A673 (cell line): Measurements from ENCODE around the gene SERHL2. TPM values are rescaled to one million over a fixed set of nuclear protein-coding genes. Genes with fewer than 3 reads are reported as not detected.

Experiments used
- BruUV-seq: library from RNA; stranded (reverse); fragments of 400-500 nt; replicated peaks from 2 replicates; lab custom pipeline; 2021; lab: Mats Ljungman, UMichigan
- CTCF ChIA-PET: fragments of 300-600 bp; sonication (Branson Sonifier 250); formaldehyde crosslinking; loops from one replicate; lab custom pipeline; 2022; ENCODE audit warnings: antibody characterized with exemption; lab: Charles Lee
- POLR2A ChIA-PET: fragments of 300-600 bp; sonication (Branson Sonifier 250); formaldehyde crosslinking; loops from one replicate; lab custom pipeline; 2022; ENCODE audit warnings: antibody characterized with exemption; ENCODE audit not compliant: low non-redundant PET; lab: Charles Lee
- DNase-seq: peaks from one replicate; pipeline ENCODE4 v3.0.0-alpha.2; 2015; ENCODE audit warnings: low spot score
- H3K27ac ChIP-seq: fragments of 200-600 bp; sonication (generic); 2 replicates; pipeline ENCODE4 v1.5.1; 2016; ENCODE audit warnings: mixed run types, low read depth, mild to moderate bottlenecking, mixed read lengths, antibody characterized with exemption, low read length; ENCODE audit not compliant: poor library complexity, severe bottlenecking
- H3K27me3 ChIP-seq: fragments of 200-600 bp; sonication (generic); replicated peaks from 2 replicates; pipeline ENCODE4 v1.6.1; 2017; ENCODE audit warnings: mixed run types, low read depth, mild to moderate bottlenecking, mixed read lengths, antibody characterized with exemption, low read length; ENCODE audit not compliant: insufficient read depth, poor library complexity
- H3K36me3 ChIP-seq: fragments of 200-600 bp; sonication (generic); 2 replicates; pipeline ENCODE4 v1.6.1; 2016; ENCODE audit warnings: mixed run types, mild to moderate bottlenecking, mixed read lengths, antibody characterized with exemption, low read length; ENCODE audit not compliant: insufficient read depth, poor library complexity, severe bottlenecking
- H3K4me1 ChIP-seq: fragments of 200-600 bp; sonication (generic); 2 replicates; pipeline ENCODE4 v1.6.1; 2017; ENCODE audit warnings: mixed run types, mild to moderate bottlenecking, mixed read lengths, antibody characterized with exemption, low read length; ENCODE audit not compliant: insufficient read depth, poor library complexity, severe bottlenecking
- H3K4me3 ChIP-seq: fragments of 200-600 bp; sonication (generic); 2 replicates; pipeline ENCODE4 v1.5.1; 2016; ENCODE audit warnings: low read depth, mixed run types, mild to moderate bottlenecking, mixed read lengths, low read length; ENCODE audit not compliant: poor library complexity, severe bottlenecking
- H3K9me3 ChIP-seq: fragments of 200-600 bp; sonication (generic); 2 replicates; pipeline ENCODE4 v1.6.1; 2016; ENCODE audit warnings: mixed run types, low read depth, mild to moderate bottlenecking, mixed read lengths, antibody characterized with exemption, low read length; ENCODE audit not compliant: poor library complexity, severe bottlenecking
- EZH2 ChIP-seq: fragments of 200-600 bp; sonication (generic); IDR thresholded peaks from 2 replicates; pipeline ENCODE4 v1.6.1; 2017; ENCODE audit warnings: borderline replicate concordance, low read depth, mild to moderate bottlenecking, mixed read lengths, antibody characterized with exemption, low read length; ENCODE audit not compliant: poor library complexity, severe bottlenecking
- intact Hi-C: fragments of 100-400 bp; cut with micrococcal nuclease; formaldehyde crosslinking; loops from one replicate; pipeline ENCODE4 v1.10.0; 2022; ENCODE audit not compliant: unreplicated experiment
- total RNA-seq: library from RNA; stranded (reverse); gene quantifications from 2 replicates; pipeline ENCODE4 v1.2.3, GENCODE V29; 2021
- TF ChIP-seq, protein P1 (sequence below): fragments of 300-800, 200-600 bp; sonication (generic); conservative IDR thresholded peaks from 2 replicates; pipeline ENCODE4 v1.5.1; 2017; ENCODE audit warnings: low read depth, mild to moderate bottlenecking, antibody characterized with exemption, low read length, moderate library complexity, mixed read lengths

Gene SERHL2
- total RNA-seq, 1 experiment from 2014 or later: 0.49 TPM

DNA sequence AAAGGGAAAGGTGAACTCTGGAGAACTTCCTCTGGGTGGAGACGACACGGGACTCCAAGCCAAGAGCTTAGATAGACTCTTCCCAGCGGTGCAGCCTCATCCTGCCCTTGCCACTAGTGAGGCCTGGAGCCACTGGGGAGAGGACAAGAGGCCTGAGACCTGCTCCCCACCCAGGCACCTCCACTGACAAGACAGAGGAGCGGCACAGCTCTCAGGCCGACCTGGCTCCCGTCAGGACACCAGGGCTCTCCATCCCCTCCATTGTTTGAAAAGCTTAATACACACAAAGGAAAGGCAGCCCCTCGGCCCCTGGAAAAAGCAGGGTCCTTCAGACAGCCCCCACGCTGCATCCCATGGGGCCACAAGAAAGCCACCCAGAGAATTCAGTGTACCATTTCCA lies 31.3 kb downstream of the SERHL2 start:
- POLR2A ChIA-PET: interaction anchor here (0.6 kb wide), 1 partner anchor 1979 kb away, joined by 3 read pairs; no protein-coding TSS in a partner anchor

GRCh38 chr22:42586381-42586780 lies 32.6 kb downstream of the SERHL2 start:
- Histone ChIP-seq H3K4me1 (peaks cover 5% of the 10 kb centered on the region), H3K27ac (no peak overlapping the region), H3K4me3 (no peak overlapping the region), H3K36me3 (peaks cover 77% of the 10 kb centered on the region), H3K9me3 (no peaks in the 10 kb centered on the region), H3K27me3 (no peaks in the 10 kb centered on the region)
- intact Hi-C loops: no loop called here
- TF ChIP-seq, protein P1, sequence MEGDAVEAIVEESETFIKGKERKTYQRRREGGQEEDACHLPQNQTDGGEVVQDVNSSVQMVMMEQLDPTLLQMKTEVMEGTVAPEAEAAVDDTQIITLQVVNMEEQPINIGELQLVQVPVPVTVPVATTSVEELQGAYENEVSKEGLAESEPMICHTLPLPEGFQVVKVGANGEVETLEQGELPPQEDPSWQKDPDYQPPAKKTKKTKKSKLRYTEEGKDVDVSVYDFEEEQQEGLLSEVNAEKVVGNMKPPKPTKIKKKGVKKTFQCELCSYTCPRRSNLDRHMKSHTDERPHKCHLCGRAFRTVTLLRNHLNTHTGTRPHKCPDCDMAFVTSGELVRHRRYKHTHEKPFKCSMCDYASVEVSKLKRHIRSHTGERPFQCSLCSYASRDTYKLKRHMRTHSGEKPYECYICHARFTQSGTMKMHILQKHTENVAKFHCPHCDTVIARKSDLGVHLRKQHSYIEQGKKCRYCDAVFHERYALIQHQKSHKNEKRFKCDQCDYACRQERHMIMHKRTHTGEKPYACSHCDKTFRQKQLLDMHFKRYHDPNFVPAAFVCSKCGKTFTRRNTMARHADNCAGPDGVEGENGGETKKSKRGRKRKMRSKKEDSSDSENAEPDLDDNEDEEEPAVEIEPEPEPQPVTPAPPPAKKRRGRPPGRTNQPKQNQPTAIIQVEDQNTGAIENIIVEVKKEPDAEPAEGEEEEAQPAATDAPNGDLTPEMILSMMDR: no peak
- TF ChIP-seq EZH2: no peak
- ChIA-PET CTCF (no interaction called here), POLR2A (no interaction called here)
- no TSS peak for BruUV-seq
- DNase-seq: no peak

More for the DNA sequence above, 31.3 kb downstream of the SERHL2 start:
- Histone ChIP-seq H3K36me3 (peaks cover 69% of the 10 kb centered on the region), H3K27ac (no peak overlapping the region), H3K4me3 (no peak overlapping the region), H3K9me3 (no peaks in the 10 kb centered on the region), H3K4me1 (peaks cover 5% of the 10 kb centered on the region), H3K27me3 (no peaks in the 10 kb centered on the region)
- CTCF ChIA-PET: no interaction called here
- no peak for TF ChIP-seq EZH2
- TF ChIP-seq, protein P1: no peak
- intact Hi-C loops: no loop called here
- BruUV-seq: no TSS peak
- no peak for DNase-seq

- Histone ChIP-seq H3K4me1 (no peaks in the 10 kb centered on the region), H3K27ac (no peak overlapping the region), H3K27me3 (no peaks in the 10 kb centered on the region), H3K36me3 (peaks cover 90% of the 10 kb centered on the region), H3K9me3 (no peaks in the 10 kb centered on the region), H3K4me3 (no peak overlapping the region)
- no TSS peak for BruUV-seq
- CTCF ChIA-PET: no interaction called here
- TF ChIP-seq, protein P1: no peak
- TF ChIP-seq EZH2: no peak
- POLR2A ChIA-PET: no interaction called here
- no peak for DNase-seq
- intact Hi-C loops: no loop called here
Measured at GRCh38 chr22:42587588-42588175, 33.9 kb downstream of the SERHL2 start.
